Superior temporal gyrus (tissue), 1 donor: ENCODE measurements around the gene PDZD4.
A peak's percentile ranks its signal among the peaks of the same experiment; 100 is the strongest.

ENCODE experiments used
- DNase-seq: peaks from one replicate; pipeline ENCODE4 v3.0.0-alpha.2; 2016; ENCODE audit errors: extremely low spot score

Gene PDZD4

DNA sequence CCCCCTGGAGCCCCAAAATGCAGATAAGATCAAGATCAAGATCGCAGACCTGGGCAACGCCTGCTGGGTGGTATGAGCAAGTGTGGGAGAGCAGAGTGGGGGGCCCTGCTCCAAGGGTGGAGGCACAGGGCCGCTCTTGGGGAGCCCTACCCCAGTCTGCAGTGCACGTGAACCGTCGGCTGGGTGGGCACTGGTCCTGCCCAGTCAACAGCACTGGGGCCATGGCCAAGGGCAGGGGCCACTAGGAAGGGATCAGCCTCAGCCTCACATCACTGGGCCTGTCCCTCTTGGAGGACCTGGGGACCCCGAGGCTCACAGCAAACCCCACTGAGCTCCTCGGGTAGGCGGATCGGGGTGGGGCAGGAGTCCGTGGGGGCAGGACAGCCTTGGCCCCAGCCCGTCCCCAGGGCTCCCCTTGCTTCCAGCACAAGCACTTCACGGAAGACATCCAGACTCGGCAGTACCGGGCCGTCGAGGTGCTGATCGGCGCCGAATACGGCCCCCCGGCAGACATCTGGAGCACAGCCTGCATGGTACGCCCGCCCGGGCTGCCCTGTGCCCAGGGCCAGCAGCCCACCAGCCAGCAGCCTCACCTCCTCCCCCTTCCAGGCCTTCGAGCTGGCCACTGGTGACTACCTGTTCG is 45.9 kb downstream of the PDZD4 start:
- DNase-seq = no peak

- no peak for DNase-seq
Measured at GRCh38 chrX:153783378-153784013, 46.8 kb downstream of the PDZD4 start.

- no peak for DNase-seq
Measured at GRCh38 chrX:153782871-153783270, 47.5 kb downstream of the PDZD4 start.

- peak; percentile 33 for DNase-seq
Measured at GRCh38 chrX:153782313-153782712, 48.0 kb downstream of the PDZD4 start.

DNA sequence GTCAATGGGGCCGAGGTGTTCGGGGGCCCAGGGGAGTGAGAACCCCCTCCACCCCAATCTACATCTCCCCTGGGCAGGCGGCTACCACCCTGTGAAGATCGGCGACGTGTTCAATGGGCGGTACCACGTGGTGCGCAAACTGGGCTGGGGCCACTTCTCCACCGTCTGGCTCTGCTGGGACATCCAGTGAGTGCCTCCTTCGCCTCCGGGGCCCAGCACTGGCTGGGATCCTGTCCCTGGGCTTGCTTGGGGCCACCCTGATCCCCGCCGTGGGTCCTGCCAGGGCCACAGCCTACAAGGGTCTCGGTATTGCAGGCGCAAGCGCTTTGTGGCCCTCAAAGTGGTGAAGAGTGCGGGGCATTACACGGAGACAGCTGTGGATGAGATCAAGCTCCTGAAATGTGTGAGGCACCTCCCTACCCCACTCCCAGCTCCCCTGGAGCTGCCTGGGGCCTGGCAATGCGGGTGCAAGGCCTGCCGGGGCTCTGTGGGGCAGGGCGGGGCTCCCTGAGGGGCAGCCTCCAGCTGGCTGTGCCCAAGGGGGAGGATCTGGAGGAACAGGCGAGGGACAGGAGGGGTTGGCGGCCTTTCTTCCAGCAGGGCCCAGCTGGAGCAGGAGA is 48.8 kb downstream of the PDZD4 start:
- DNase-seq = no peak

DNA sequence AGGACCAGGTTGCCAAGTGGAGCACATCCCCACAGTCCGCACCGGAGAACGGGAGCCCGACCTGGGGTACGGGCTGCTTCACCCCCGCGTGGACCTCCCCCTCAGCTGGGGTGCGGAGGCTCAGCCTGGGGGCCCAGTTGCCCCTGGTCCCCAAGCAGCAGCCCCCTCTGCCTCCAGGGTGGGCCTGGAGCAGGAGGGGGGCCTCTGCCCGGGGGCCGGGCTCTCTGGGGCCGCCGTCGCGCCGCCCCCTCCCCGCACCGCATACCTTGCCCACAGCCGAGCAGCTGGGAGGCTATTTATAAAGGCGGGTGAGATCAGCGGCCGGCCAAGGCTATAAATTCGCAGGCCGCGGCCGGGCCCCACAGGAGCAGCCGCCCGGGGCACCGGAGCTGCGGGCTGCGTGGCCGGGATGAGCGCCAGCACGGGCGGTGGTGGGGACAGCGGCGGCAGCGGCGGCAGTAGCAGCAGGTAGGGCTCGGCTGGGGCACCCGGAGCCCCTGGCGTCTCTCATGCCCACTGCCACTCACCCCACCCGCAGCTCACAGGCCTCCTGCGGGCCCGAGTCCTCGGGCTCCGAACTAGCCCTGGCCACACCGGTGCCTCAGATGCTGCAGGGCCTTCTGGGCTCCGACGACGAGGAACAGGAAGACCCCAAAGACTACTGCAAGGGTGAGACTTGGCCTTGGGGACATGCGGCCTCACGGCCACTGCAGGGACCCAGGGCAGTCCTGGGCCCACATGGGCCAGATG is 49.5 kb downstream of the PDZD4 start, which contains the start of gene SRPK3:
Gene SRPK3 (plus strand): TSS at position 364 of the 750 bp plus-strand sequence. CDS start 46 bp downstream, at position 410.
- no peak for DNase-seq

GRCh38 chrX:153779891-153780677 is 50.3 kb downstream of the PDZD4 start:
- no peak for DNase-seq

DNA sequence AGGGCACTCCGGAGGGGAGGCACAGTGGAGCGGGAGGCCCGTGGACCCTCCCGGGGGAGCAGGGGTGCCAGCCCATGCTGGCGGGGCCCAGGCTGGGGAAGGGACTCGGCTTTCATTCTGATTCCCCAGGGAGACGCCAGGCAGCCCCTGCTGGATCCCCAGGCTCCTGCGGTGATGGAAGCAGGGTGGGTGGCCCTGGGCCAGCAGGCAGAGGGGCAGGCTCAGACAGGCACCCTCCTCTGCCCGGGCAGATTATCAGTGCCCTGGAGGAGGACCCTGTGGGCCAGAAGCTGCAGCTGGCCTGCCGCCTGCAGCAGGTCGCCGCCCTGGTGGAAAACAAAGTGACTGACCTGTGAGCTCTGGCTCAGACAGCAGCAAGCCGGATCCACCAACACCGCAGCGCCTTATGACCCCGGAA is 51.7 kb downstream of the PDZD4 start:
- DNase-seq = no peak

DNA sequence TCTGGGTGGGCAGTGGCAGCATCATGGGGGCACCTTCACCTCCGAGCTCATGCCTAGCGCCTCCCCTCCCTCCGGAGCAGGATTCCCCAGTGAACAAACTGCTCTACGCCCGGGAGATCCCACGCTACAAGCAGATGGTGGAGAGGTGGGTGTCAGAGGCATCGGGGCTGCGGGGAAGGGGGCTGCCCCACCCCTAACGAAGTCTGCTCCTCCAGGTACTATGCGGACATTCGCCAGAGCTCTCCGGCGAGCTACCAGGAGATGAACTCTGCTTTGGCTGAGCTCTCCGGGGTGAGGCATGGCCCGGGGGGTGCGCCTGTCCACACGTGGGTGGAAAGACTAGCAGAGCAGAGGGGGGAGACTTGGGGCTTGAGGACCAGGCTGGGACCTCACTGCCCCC is 52.2 kb downstream of the PDZD4 start:
- no peak for DNase-seq

DNA sequence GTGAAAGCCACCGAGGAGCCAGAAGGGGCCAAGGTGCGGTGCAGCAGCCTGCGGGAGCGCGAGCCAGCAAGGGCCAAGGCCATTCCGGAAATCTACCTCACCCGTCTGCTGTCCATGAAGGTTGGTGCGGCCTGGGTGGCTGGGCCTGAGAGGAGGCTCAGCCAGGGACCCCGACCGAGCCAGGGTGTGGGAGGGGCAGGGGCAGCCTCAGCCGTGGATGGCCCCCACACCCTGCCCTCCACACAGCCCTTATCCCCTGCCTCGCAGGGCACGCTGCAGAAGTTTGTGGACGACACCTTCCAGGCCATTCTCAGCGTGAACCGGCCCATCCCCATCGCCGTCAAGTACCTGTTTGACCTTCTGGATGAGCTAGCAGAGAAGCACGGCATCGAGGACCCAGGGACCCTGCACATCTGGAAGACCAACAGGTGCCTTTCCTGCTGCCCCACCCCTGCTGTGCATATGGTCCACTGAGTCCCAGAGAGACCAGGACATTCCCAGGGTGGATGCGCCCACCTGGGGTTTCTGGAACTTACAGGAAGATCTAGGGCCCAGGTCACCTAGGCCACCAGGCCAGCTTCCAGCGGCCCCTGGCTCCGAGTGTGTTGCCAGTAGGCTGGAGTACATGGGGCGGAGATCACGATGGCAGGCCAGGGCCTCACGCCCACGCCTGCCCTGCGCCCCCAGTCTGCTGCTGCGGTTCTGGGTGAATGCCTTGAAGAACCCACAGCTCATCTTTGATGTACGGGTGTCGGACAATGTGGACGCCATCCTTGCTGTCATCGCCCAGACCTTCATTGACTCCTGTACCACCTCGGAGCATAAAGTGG is 52.9 kb downstream of the PDZD4 start:
- DNase-seq = no peak

DNA sequence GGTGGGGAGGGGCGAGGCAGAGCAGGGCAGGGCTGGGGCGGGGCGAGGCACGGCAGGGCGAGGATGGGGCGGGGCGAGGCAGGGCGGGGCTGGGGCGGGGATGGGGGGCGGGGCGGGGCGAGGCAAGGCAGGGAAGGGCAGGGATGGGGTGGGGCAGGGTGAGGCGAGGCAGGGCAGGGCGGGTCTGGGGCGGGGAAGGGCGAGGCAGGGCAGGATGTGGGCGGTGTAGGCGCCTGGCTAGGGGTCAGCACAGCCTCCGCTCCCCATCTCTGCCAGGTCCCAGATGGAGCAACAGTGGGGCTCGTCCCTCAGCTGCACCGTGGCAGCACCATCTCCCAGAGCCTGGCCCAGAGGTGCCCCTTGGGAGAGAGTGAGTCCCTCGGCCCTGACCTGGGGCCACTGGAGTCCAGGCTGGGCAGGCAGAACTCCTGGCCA is 53.7 kb downstream of the PDZD4 start:
- no peak for DNase-seq

GRCh38 chrX:153776120-153776599 is 54.2 kb downstream of the PDZD4 start:
- no peak for DNase-seq

DNA sequence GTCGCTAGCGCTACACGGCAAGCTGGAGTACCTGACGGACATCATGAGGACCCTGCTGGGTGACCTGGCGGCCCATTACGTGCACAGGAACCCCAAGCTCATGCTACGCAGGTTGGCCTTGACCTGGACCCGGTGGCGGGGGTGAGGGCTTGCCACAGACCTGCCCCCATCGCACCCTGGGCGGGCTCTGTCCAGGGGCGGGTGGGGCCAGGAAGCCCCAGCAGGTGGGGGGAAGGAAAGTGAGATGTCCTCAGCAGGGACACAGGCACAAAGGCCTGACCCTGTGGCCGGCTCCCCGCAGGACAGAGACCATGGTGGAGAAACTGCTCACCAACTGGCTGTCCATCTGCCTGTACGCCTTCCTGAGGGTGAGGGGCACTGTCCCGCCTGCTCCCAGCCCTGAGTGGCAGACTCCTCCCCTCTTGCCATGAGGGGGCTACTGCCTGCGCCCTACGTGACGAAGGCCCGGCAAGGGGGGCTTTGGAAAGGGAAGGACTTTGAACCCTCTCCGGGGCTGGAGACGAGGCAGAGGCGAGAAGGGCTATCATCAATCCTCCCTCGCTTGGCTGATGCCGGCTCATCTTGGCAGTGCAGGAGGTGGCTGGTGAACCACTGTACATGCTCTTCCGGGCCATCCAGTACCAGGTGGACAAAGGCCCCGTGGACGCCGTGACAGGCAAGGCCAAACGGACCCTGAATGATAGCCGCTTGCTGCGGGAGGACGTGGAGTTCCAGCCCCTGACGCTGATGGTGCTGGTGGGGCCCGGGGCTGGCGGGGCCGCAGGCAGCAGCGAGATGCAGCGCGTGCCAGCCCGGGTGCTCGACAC is 54.8 kb downstream of the PDZD4 start:
- no peak for DNase-seq

GRCh38 chrX:153774576-153775292 is 55.6 kb downstream of the PDZD4 start:
- no peak for DNase-seq

DNA sequence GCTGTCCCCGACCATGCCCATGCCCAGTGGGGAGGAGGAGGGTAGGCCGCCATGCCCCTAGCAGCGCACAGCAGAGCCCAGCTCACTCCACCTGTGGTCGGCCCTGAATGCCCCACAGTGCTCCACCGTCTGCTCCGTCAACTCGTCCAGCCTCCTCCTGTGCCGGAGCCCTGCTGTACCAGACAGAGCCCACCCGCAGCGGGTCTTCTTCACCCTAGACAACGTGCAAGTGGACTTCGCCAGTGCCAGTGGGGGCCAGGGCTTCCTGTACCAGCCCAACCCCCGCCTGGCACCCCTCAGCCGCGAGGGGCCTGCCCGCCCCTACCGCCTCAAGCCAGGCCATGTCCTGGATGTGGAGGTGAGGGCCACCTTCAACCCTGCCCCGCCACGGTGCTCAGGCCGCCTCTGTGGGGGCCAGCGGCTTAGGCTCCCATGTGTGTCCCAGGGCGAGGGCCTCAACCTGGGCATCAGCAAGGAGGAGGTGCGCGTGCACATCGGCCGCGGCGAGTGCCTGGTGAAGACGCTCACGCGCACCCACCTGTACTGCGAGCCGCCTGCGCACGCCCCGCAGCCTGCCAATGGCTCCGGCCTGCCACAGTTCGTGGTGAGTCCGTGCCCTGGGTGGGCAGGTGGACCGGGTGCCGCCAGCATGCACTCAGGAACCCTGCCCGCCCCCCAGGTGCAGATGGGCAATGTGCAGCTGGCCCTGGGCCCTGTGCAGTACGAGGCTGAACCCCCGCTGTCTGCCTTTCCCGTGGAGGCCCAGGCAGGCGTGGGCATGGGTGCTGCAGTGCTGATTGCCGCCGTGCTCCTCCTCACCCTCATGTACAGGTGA is 56.4 kb downstream of the PDZD4 start:
- DNase-seq = no peak

- no peak for DNase-seq
Measured at GRCh38 chrX:153773218-153773611, 57.1 kb downstream of the PDZD4 start.

DNA sequence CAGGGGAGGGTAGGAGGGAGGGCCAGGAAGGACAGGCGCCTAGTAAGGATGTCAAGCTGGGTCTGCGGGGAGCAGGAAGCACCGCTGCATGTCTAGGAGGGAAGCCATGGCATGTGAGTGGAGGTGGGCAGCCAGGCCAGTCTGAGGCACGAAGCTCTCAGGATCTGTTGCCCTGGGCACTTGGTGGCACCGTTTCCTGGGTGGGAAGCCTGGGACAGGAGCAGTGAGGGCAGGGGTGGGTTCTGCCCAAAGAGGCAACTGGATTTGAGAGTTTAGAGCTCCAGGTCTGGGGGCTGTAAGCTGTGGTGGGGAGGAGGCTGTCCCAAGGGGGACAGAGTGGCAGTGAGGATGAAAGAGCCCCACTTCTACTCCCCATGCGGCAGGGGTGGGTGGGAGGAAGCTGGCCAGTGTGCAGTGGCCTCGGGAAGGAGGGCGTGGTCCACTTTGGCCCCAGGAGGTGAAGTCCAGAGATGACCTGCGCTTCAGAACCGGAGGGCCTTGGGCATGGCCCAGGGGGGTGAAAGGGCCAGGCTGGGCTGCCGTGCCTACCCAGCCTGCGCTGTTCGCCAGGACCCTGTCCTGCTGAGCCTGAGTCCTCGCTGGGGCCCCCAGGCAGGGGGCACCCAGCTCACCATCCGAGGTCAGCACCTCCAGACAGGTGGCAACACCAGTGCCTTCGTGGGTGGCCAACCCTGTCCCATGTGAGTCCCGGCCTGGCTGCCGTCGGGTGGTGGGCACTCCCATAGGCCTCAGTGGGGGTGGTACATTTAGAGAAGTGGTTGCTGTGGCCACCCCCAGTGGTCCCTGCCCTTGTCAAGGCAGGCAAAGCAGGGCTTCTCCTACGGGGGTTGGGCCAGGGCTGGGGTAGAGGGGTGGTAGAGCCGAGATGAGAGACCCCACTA is 57.8 kb downstream of the PDZD4 start:
- DNase-seq = no peak
